AG09319 (cell line): ENCODE data around the gene CCDC187.

Experiments used
- DNase-seq: peaks from one replicate; pipeline ENCODE4 v3.0.0-alpha.2; 2010; ENCODE audit warnings: low read depth; ENCODE audit errors: extremely low read depth
- TF ChIP-seq, protein P1 (sequence below): IDR thresholded peaks from 2 replicates; pipeline ENCODE4 v1.5.1; 2011; ENCODE audit warnings: low read depth, mild to moderate bottlenecking, inconsistent platforms, low read length, moderate library complexity

The CCDC187 gene

DNA sequence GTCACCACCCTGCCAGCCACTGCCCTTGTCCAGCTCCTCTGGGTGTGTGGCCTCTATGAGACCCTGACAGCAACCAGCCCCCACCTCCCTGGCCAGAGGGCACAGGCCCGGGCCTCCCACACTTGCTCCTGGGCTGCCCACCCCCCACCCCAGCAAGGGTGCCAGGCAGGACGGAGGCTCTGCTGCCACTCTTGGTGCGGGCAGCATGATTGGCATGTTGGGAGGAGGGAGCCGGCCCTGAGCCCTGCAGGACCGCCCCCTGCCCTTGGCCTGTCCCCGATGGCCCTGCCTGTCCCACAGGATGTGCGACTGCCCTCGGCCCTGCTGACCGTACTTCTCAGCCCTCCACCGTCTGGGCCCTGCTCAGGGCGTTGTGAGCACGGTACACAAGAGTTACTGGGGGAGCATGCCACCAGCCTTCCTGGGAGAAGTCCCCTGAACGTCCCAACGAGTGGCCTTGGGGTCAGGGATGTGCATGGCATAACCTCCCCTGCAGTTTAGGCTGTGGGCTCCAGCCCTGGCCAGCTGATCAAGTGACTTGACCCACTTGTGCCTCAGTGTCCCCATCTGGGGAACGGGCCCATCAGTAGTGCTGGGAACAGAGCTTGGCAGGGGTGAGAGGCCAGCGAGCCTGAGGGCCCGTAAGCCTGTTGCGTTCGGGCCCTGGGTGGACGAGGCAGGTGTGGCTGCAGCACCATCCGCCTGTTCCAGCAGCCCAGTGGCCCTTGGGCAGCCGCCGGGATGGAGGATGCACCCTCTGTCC, 39.4 kb upstream of the CCDC187 start:
- no peak for DNase-seq
- TF ChIP-seq, protein P1, sequence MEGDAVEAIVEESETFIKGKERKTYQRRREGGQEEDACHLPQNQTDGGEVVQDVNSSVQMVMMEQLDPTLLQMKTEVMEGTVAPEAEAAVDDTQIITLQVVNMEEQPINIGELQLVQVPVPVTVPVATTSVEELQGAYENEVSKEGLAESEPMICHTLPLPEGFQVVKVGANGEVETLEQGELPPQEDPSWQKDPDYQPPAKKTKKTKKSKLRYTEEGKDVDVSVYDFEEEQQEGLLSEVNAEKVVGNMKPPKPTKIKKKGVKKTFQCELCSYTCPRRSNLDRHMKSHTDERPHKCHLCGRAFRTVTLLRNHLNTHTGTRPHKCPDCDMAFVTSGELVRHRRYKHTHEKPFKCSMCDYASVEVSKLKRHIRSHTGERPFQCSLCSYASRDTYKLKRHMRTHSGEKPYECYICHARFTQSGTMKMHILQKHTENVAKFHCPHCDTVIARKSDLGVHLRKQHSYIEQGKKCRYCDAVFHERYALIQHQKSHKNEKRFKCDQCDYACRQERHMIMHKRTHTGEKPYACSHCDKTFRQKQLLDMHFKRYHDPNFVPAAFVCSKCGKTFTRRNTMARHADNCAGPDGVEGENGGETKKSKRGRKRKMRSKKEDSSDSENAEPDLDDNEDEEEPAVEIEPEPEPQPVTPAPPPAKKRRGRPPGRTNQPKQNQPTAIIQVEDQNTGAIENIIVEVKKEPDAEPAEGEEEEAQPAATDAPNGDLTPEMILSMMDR = no peak

DNA sequence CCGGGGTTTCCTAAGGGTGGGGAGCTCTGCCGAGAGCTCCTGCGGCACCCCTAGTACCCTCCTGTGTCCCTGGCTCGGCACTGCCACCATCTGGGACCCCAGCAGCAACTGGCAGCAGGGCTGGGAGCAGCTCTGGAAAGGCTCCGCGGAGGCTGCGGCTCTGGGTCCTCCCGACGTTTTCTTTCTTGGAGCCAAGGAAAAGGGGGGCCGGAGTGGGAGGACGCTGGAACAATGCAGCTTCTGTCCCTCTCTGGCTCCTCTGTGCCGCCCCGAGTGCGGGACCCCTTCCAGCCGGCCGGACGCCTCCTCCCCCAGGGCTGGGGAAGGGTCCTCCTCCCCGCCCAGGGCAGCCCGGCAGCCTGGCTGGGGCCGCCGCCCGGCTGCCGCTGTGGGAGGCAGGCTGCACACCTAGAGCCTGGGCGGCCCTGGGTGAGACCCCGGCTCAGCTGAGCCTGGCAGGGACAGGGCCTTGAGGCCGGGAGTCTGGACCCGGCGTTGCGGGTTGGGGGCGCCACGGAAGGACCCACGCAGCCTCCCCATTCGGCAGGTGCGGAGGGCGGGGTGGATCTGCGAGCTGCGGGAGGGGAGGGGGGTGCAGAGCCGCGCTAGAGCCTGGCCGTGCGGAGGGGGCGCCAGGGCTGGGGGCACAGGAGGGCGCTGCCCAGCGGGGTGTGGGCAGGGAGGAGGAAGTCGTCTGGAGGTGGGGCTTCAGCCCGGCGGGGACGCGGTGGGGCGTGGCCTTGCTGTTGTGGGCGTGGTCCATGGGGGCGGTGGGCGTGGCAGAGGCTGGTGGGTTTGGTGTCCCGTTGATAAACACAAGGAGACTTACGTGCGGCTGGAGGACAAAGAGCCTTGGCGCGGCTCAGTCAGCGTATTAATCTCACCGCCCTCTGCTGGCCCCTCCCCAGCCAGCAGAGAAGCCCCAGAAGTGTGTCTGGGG, 38.6 kb upstream of the CCDC187 start:
- no peak for DNase-seq

DNA sequence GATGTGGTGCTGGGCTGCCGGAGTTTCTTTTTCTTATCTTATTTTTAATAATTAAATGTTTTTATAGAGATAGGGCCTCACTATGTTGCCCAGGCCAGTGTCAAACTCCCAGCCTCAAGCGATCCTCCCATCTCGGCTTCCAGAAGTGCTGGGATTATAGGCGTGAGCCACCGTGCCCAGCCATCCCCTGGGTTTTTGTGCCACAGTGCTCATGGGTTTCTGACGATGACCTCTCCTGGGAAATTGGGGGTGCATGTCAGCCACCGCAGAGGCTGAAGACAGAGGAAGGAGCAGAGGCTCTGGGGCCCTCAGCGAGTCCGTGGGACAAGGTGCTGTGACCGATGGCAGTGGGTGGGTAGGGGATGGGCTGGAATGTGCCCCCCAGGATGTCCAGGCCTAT, 37.9 kb upstream of the CCDC187 start:
- TF ChIP-seq, protein P1 = no peak
- DNase-seq = no peak

More for the DNA sequence above, 38.6 kb upstream of the CCDC187 start:
- TF ChIP-seq, protein P1 = no peak

DNA sequence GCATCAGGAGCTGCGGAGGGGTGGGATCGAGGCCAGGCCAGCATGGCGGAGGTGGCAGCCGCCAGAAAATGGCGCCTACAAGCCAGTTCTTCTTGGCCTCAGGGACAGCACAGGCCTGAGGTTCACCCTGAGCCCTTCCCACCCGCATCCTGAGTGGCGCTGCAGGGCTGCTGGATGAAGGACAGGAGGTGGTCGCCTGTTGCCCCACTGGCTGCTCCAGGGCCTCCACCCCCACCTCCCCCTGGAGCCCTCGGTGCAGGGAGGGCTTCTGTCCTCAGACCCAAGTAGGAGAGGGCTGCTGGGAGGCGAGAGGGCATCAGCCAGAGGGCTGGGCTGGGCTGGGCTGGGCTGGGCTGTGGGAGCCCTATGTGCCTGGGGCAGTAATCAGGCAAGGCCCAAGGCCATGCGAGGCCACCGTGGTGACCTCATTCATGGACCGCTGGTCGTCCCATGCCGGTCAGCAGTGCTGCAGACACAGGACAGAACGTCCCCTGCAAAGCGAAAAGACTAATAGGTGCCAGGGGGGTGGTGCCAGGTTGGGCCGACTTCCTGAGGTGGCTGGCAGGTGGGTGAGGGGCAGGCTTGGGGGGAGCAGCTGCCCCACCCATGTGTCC, 37.3 kb upstream of the CCDC187 start:
- TF ChIP-seq, protein P1 = no peak
- DNase-seq = no peak

DNA sequence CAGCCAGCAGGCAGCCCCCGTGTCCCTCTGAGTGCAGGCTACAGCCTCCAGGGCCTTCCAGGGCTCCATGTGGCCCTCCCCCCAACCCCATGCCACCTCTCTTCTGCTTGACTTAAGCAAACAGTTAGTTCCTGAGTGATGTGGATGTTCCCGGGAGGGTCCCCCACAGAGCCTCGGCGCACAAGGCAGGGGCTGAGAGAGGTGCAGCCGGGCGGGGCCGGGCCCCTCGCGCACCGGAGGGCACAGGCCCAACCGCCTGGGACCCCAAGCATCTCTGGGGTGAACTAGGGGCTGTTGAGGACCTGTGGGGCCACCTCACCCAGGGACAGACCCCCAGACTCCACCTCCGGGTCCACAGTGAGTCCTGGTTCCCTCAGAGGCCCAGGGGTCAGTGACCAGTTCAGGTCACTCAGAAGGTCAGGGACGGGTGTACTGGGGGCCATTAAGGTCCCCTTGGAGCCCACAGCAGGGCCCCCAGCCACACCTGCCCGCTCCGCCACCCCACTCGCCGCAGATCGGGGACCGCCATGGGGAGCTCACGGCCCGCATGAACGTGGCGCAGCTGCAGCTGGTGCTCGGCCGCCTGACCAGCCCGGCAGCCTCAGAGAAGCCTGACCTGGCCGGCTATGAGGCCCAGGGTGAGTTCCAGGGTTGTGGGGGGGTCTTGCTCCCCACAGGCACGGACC, 36.6 kb upstream of the CCDC187 start:
- DNase-seq = no peak
- TF ChIP-seq, protein P1 = no peak

DNA sequence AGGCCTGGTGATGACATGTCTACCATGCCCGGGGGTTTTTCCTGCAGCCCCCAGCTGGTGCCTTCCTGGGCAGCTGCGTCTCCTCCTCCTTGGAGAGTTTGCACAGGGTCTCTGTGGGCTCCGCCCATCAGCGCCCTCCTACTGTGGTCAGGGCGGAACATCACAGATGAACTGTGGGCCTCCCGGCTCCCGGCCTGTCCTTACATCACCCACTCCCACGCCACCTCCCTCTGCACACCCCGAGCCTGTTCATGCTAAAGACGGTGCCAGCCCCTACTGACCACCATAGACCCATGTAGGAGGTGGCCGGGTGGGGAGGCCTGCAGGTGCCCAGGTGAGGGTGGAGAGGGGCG, 36.0 kb upstream of the CCDC187 start:
- no peak for DNase-seq
- TF ChIP-seq, protein P1 = no peak
